Measurements from ENCODE around the gene DBI. TPM values are rescaled to one million over a fixed set of nuclear protein-coding genes. Genes with fewer than 3 reads are reported as not detected.
"Not testable (repeated sequence)": the region's sequence is repeated elsewhere in the genome, so short reads cannot be mapped to it uniquely, and the experiment has no call there.

The DBI gene
- total and polyA plus RNA-seq, 11 donors: 208 to 868 (median 287) TPM

GRCh38 chr2:119372778-119373568 lies 6.2 kb downstream of the DBI start:
- Histone ChIP-seq H3K4me3 (no peak overlapping the region), H3K27ac (no peak overlapping the region), H3K27me3 (no peaks in the 10 kb centered on the region), H3K4me1 (peaks cover 0 to 36% (median 15%) of the 10 kb centered on the region in 12 donors), H3K36me3 (peaks cover 4 to 71% (median 63%) of the 10 kb centered on the region in 9 donors), H3K9me3 (peaks cover 0 to 15% (median 1%) of the 10 kb centered on the region in 12 donors)
- TF ChIP-seq CTCF (IDR thresholded peaks at IDR 0.05) (no peak), POLR2A (IDR thresholded peaks at IDR 0.05) (no peak)
- DNase-seq (no peak), ATAC-seq (no peak)
- WGBS, 4 donors: 90 to 97% (median 94%) methylated on average over 7 of the region's 7 CpGs
- intact Hi-C loops (cut with DNase I): no loop called here

- intact Hi-C loops (cut with DNase I); H3K27me3 ChIP-seq; H3K4me3 ChIP-seq; ATAC-seq; H3K27ac ChIP-seq; DNase-seq: not testable (repeated sequence)
- peaks cover 4 to 61% (median 55%) of the 10 kb centered on the region in 9 donors for H3K36me3 ChIP-seq
- H3K9me3 ChIP-seq: peaks cover 0 to 15% (median 1%) of the 10 kb centered on the region in 12 donors
- 96 to 99% (median 97%) methylated on average over 5 of the region's 5 CpGs for WGBS, 4 donors
- peaks cover 0 to 24% (median 8%) of the 10 kb centered on the region in 12 donors for H3K4me1 ChIP-seq
These were observed 7.3 kb downstream of the DBI start for GRCh38 chr2:119373907-119374745.

GRCh38 chr2:119376406-119376805 lies 9.6 kb downstream of the DBI start:
- intact Hi-C loops (cut with DNase I); H3K4me3 ChIP-seq; DNase-seq; H3K27ac ChIP-seq; H3K27me3 ChIP-seq; H3K4me1 ChIP-seq; ATAC-seq: not testable (repeated sequence)
- Histone ChIP-seq H3K36me3 (peaks cover 4 to 39% (median 33%) of the 10 kb centered on the region in 9 donors), H3K9me3 (peaks cover 0 to 15% (median 1%) of the 10 kb centered on the region in 12 donors)
- WGBS, 4 donors: 73 to 89% (median 87%) methylated on average over 6 of the region's 6 CpGs

GRCh38 chr2:119376810-119377209 lies 10.0 kb downstream of the DBI start:
- peaks cover 4 to 35% (median 29%) of the 10 kb centered on the region in 9 donors for H3K36me3 ChIP-seq
- no peak for DNase-seq
- TF ChIP-seq POLR2A (IDR thresholded peaks at IDR 0.05) (no peak), CTCF (IDR thresholded peaks at IDR 0.05) (no peak)
- H3K27me3 ChIP-seq: no peaks in the 10 kb centered on the region
- WGBS, 4 donors: 93 to 98% (median 96%) methylated on average over 4 to 5 of the region's 5 CpGs
- intact Hi-C loops (cut with DNase I): no loop called here
- H3K27ac ChIP-seq: no peak overlapping the region
- peaks cover 0 to 15% (median 1%) of the 10 kb centered on the region in 12 donors for H3K9me3 ChIP-seq
- peaks cover 0 to under 1% (median 0%) of the 10 kb centered on the region in 12 donors for H3K4me1 ChIP-seq
- no peak overlapping the region for H3K4me3 ChIP-seq
- ATAC-seq: no peak

All from heart left ventricle (tissue), 16 donors.